Activated CD4-positive, alpha-beta T cell treated with anti-CD3 and anti-CD28 coated beads, Interleukin-2, Interleukin-4, amounts not matched to agents 100 ng/mL and 50 ng/mL, durations not matched to agents 16 hours and 8 hours (primary cell): ENCODE data around the gene RCAN2.

Experiments
- DNase-seq: peaks from one replicate; pipeline ENCODE4 v3.0.0-alpha.2; 2020; ENCODE audit warnings: low spot score

Gene RCAN2

GRCh38 chr6:46491201-46491627 is at the start of gene RCAN2:
RCAN2 (minus strand) TSS chr6:46491449.
- no peak for DNase-seq

- no peak for DNase-seq
Measured at GRCh38 chr6:46539866-46540265, 48.6 kb upstream of the RCAN2 start.

GRCh38 chr6:46538800-46539480 is 47.7 kb upstream of the RCAN2 start:
- no peak for DNase-seq

GRCh38 chr6:46530896-46531295 is 39.6 kb upstream of the RCAN2 start:
- DNase-seq: no peak

- no peak for DNase-seq
Measured at GRCh38 chr6:46528961-46529750, 37.9 kb upstream of the RCAN2 start.

GRCh38 chr6:46526607-46527006 is 35.4 kb upstream of the RCAN2 start:
- no peak for DNase-seq

- DNase-seq: no peak
Measured at GRCh38 chr6:46525583-46525982, 34.3 kb upstream of the RCAN2 start.

- no peak for DNase-seq
Measured at GRCh38 chr6:46521464-46521971, 30.3 kb upstream of the RCAN2 start.

GRCh38 chr6:46517202-46517601 is 26.0 kb upstream of the RCAN2 start:
- no peak for DNase-seq

GRCh38 chr6:46513533-46513932 is 22.3 kb upstream of the RCAN2 start:
- no peak for DNase-seq

- no peak for DNase-seq
Measured at GRCh38 chr6:46511320-46511719, 20.1 kb upstream of the RCAN2 start.

- no peak for DNase-seq
Measured at GRCh38 chr6:46510651-46511050, 19.4 kb upstream of the RCAN2 start.

- no peak for DNase-seq
Measured at GRCh38 chr6:46509981-46510510, 18.8 kb upstream of the RCAN2 start.

GRCh38 chr6:46509063-46509462 is 17.8 kb upstream of the RCAN2 start:
- DNase-seq: no peak

- DNase-seq: no peak
Measured at GRCh38 chr6:46507426-46507825, 16.2 kb upstream of the RCAN2 start.

GRCh38 chr6:46505693-46506512 is 14.7 kb upstream of the RCAN2 start:
- DNase-seq: no peak

- DNase-seq: no peak
Measured at GRCh38 chr6:46504242-46504641, 13.0 kb upstream of the RCAN2 start.

- DNase-seq: no peak
Measured at GRCh38 chr6:46502486-46503119, 11.4 kb upstream of the RCAN2 start.

GRCh38 chr6:46501136-46502089 is 10.2 kb upstream of the RCAN2 start:
- no peak for DNase-seq

GRCh38 chr6:46500382-46500781 is 9.1 kb upstream of the RCAN2 start:
- DNase-seq: no peak
